Karpas-422 (cell line): Measurements from ENCODE around the gene KLKB1. TPM values are rescaled to one million over a fixed set of nuclear protein-coding genes. Genes with fewer than 3 reads are reported as not detected.

Experiments
- DNase-seq: peaks from one replicate; pipeline ENCODE4 v3.0.0-alpha.2; 2015
- H2AFZ ChIP-seq: fragments of 200-600 bp; sonication (generic); 2 replicates; pipeline ENCODE4 v1.6.1; 2014; ENCODE audit warnings: antibody characterized with exemption, low read length, mixed read lengths
- H3K27ac ChIP-seq: fragments of 200-600 bp; sonication (generic); 2 replicates; pipeline ENCODE4 v1.5.1; 2014; ENCODE audit warnings: mild to moderate bottlenecking, low read length, moderate library complexity
- H3K27me3 ChIP-seq: fragments of 200-600 bp; sonication (generic); 2 replicates; pipeline ENCODE4 v1.6.1; 2014; ENCODE audit warnings: low read length, mixed read lengths
- H3K36me3 ChIP-seq: fragments of 200-600 bp; sonication (generic); 2 replicates; pipeline ENCODE4 v1.6.1; 2014; ENCODE audit warnings: low read length, mixed read lengths; ENCODE audit not compliant: insufficient read depth
- H3K4me1 ChIP-seq: fragments of 200-600 bp; sonication (generic); 2 replicates; pipeline ENCODE4 v1.6.1; 2014; ENCODE audit warnings: mild to moderate bottlenecking, low read length, mixed read lengths
- H3K4me2 ChIP-seq: fragments of 200-600 bp; sonication (generic); 2 replicates; pipeline ENCODE4 v1.6.1; 2014; ENCODE audit warnings: low read length, low read depth, mild to moderate bottlenecking; ENCODE audit not compliant: poor library complexity, severe bottlenecking
- H3K4me3 ChIP-seq: fragments of 200-600 bp; sonication (generic); 2 replicates; pipeline ENCODE4 v1.5.1; 2014; ENCODE audit warnings: mild to moderate bottlenecking, antibody characterized with exemption, low read length, mixed read lengths
- H3K79me2 ChIP-seq: fragments of 200-600 bp; sonication (generic); 2 replicates; pipeline ENCODE4 v1.6.1; 2014; ENCODE audit warnings: mild to moderate bottlenecking, low read length, mixed read lengths
- H3K9ac ChIP-seq: fragments of 200-600 bp; sonication (generic); 2 replicates; pipeline ENCODE4 v1.6.0; 2014; ENCODE audit warnings: low read length
- H3K9me2 ChIP-seq: fragments of 200-600 bp; sonication (generic), shearing (Covaris generic); replicated peaks from 2 replicates; pipeline ENCODE4 v1.6.0; 2014; ENCODE audit warnings: mild to moderate bottlenecking, low read length, moderate library complexity; ENCODE audit not compliant: insufficient read depth
- H3K9me3 ChIP-seq: fragments of 300-700, 200-600 bp; sonication (generic); 2 replicates; pipeline ENCODE4 v1.6.1; 2014; ENCODE audit warnings: low read length, mixed read lengths
- H4K20me1 ChIP-seq: fragments of 200-600 bp; sonication (generic); 2 replicates; pipeline ENCODE4 v1.6.1; 2014; ENCODE audit warnings: mild to moderate bottlenecking, antibody characterized with exemption, low read length, low read depth; ENCODE audit not compliant: insufficient read depth
- total RNA-seq: library from RNA; depleted of rRNA; stranded (reverse); fragments of >200 nt; shearing (Covaris generic); gene quantifications from 2 replicates; pipeline ENCODE4 v1.2.3, GENCODE V29; 2014; ENCODE audit warnings: low replicate concordance; rRNA removed

KLKB1 gene
- total RNA-seq, 1 experiment from 2014 or later = 1.9 TPM

DNA sequence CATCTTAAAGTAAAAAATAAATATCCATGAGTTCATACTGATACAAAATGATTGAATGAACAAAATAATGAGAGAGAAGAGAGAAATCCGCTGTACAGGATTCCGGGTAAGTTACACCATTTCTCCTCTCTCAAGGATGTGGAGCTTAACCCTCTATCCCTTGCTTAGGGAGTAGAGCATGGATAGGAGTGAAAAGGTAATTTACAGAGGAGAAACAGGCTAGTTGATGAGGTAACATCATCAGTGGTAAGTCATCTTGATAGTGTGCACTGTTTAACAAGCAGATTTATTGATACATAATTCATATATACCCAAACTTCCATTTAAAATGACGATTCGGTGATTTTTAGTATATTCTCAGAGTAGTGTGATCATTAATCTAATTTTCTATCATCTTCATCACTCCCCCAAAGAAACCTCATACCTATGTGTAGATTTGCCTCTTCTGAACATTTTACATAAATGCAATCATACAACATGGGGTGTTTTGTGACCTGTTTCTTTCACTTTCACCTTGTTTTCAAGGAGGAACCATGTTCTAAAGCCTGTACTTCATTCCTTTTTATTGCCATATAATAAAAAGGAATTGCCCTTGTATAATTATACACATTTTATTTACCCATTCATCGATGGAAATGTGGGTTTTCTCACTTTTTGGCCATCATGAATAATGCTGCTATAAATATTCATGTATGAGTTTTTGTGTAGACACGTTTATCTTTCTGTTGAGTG lies 73.5 kb downstream of the KLKB1 start:
- Histone ChIP-seq H2AFZ (no peak overlapping the region), H3K36me3 (no peaks in the 10 kb centered on the region), H3K9me2 (no peaks in the 10 kb centered on the region), H3K79me2 (no peaks in the 10 kb centered on the region), H3K27ac (no peak overlapping the region), H3K9me3 (no peaks in the 10 kb centered on the region), H4K20me1 (no peaks in the 10 kb centered on the region), H3K4me1 (no peaks in the 10 kb centered on the region), H3K4me3 (peak overlapping the region; percentile 27; the same call in 1 of the 2 replicates), H3K4me2 (peak overlapping the region; percentile 38), H3K9ac (no peak overlapping the region), H3K27me3 (no peaks in the 10 kb centered on the region)
- DNase-seq = no peak

DNA sequence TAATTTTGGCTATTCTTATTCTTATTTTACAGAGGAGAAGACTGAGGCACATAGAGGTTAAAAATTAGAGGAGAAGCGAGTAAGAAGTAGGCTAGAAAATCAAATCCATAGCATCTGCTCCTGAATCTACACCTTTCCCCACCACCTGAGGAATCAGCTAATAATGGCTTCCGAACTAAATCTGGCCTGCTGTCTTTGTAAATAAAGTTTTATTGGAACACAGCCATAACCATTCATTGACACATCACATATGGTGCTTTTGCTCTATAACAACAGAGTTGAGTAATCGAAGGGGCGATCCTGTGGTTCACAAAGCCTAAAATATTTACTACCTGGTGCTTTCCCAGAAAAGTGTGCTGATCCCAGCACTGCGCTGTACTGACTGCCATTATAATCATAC lies 76.9 kb downstream of the KLKB1 start:
- no peak for DNase-seq
- Histone ChIP-seq H2AFZ (no peak overlapping the region), H3K27ac (no peak overlapping the region), H3K9me2 (no peaks in the 10 kb centered on the region), H3K4me3 (no peak overlapping the region), H3K9ac (no peak overlapping the region), H3K9me3 (no peaks in the 10 kb centered on the region), H3K27me3 (no peaks in the 10 kb centered on the region), H4K20me1 (no peaks in the 10 kb centered on the region), H3K79me2 (no peaks in the 10 kb centered on the region), H3K4me2 (no peak overlapping the region), H3K4me1 (no peaks in the 10 kb centered on the region), H3K36me3 (no peaks in the 10 kb centered on the region)

DNA sequence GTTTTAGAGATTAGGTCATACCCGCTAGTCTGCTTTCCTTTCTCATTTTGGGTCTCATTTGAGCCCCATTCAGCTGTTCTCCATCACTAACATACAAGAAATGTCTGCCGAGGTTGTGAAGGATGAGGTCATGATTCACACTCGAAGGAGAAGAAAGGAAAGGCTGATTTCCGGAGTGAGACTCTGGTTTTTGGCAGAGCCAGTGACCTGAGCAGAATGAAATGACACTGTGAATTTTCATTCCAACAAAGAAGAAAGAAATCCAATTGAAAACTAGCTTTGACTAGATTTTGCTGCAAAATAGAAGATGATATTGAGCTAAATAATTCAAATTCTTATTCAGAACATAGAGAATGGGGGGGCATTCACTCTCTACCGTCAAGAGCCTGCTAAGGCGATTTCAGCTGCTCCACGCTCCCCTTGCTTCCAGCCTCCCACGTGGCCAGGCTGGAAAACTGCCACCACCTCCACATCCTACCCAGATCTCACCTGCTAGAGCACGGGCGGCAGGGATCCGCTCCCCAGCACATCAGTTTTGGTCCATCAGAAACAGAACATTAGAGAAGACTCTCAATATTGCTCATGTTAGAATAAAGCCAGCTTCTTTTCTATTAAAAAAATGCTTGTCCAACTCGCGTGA lies 77.7 kb downstream of the KLKB1 start:
- Histone ChIP-seq H3K27ac (no peak overlapping the region), H3K4me2 (no peak overlapping the region), H3K9me3 (no peaks in the 10 kb centered on the region), H4K20me1 (no peaks in the 10 kb centered on the region), H3K9me2 (no peaks in the 10 kb centered on the region), H3K4me3 (no peak overlapping the region), H2AFZ (no peak overlapping the region), H3K79me2 (no peaks in the 10 kb centered on the region), H3K36me3 (no peaks in the 10 kb centered on the region), H3K9ac (no peak overlapping the region), H3K4me1 (no peaks in the 10 kb centered on the region), H3K27me3 (no peaks in the 10 kb centered on the region)
- DNase-seq = no peak

DNA sequence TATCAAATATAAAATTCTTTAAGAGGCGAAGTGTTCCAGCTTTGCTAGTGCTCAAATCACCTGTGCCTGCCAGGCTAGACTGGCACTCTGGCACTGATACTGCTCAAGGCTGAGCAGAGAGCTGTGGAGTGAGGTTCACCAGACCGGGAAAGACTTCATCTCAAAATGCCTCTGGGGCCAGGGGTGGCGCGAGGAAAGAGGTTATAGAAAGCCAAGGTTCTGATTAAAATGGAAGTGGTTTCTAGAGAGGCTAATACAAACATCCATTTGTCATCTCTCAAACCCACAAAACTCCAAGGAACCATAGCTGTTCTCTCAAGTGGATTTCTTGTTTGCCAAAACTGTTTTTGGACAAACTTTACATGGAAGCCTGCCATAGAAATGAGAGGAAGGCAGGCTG lies 80.2 kb downstream of the KLKB1 start:
- Histone ChIP-seq H3K4me2 (no peak overlapping the region), H3K9me2 (no peaks in the 10 kb centered on the region)

GRCh38 chr4:186307916-186308315 lies 80.6 kb downstream of the KLKB1 start:
- H3K36me3 ChIP-seq = no peaks in the 10 kb centered on the region
- no peak overlapping the region for H3K4me3 ChIP-seq
- no peaks in the 10 kb centered on the region for H3K9me3 ChIP-seq
- no peak overlapping the region for H3K9ac ChIP-seq
- H3K79me2 ChIP-seq = no peaks in the 10 kb centered on the region
- no peak overlapping the region for H3K27ac ChIP-seq
- H3K9me2 ChIP-seq = no peaks in the 10 kb centered on the region
- no peak overlapping the region for H3K4me2 ChIP-seq
- H2AFZ ChIP-seq = no peak overlapping the region
- no peaks in the 10 kb centered on the region for H4K20me1 ChIP-seq
- no peaks in the 10 kb centered on the region for H3K4me1 ChIP-seq
- H3K27me3 ChIP-seq = no peaks in the 10 kb centered on the region
- no peak for DNase-seq

More for the DNA sequence above, 80.2 kb downstream of the KLKB1 start:
- no peaks in the 10 kb centered on the region for H3K79me2 ChIP-seq
- H3K4me1 ChIP-seq = no peaks in the 10 kb centered on the region
- DNase-seq = no peak
- no peak overlapping the region for H3K27ac ChIP-seq
- no peak overlapping the region for H3K4me3 ChIP-seq
- H2AFZ ChIP-seq = no peak overlapping the region
- no peaks in the 10 kb centered on the region for H3K27me3 ChIP-seq
- no peaks in the 10 kb centered on the region for H3K36me3 ChIP-seq
- H3K9me3 ChIP-seq = no peaks in the 10 kb centered on the region
- H4K20me1 ChIP-seq = no peaks in the 10 kb centered on the region
- H3K9ac ChIP-seq = no peak overlapping the region

Other genes with a start within 250 kb of the KLKB1 start
- 4.3 and 9.7 TPM in 2 replicates for gene TLR3, start 158.4 kb upstream of the KLKB1 start, total RNA-seq
- gene FAM149A, start 122.8 kb upstream of the KLKB1 start, total RNA-seq = 1.9 and 2.8 TPM in 2 replicates
- 45.7 and 61.3 TPM in 2 replicates for gene CYP4V2, start 35.9 kb upstream of the KLKB1 start, total RNA-seq
- gene F11, start 38.7 kb downstream of the KLKB1 start, total RNA-seq = 0.34 TPM in 1 of 2 replicates, not detected in the other